ENCODE measurements around the gene THSD7B.

Gene THSD7B

DNA sequence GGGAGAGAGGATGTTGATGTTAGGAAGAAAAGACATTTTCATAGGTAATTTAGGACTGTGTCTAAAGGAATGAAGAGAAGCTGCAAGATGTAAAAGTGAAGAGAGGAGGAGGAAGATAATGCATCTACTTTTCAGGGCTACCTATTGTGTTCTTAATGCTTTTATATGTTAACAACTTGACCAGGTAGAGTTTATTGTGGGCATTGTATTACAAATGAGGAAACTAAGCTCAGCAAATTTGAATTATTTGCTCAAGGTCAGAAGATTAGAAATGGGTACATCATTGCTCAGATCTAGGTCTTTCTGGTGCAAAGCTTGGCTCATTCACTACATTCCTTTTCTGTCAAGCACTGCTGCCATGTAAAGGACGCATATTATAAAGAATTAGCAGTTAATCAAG, 441.7 kb downstream of the THSD7B start:
- no peak for DNase-seq

DNA sequence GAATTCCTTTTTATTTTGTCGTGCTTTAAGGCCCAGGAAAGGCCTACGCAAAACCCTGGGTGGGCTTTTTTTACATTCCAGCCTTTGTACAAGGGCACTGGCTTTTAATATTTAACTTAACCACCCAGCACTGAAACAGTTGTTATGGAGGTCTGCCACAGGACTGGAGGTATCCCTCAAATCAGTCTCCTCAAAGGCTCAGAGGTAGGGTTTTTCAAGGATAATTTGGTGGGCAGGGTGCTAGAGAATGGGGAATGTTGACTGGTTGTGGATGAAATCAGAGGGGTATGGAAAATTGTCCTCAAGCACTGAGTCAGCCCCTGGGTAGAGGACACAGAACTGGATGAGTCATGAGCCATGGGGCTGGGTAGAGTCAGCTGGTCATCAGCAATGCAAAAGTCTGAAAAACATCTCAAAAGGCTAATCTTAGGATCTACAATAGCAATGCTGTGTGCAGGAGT, 443.1 kb downstream of the THSD7B start:
- no peak for DNase-seq

DNA sequence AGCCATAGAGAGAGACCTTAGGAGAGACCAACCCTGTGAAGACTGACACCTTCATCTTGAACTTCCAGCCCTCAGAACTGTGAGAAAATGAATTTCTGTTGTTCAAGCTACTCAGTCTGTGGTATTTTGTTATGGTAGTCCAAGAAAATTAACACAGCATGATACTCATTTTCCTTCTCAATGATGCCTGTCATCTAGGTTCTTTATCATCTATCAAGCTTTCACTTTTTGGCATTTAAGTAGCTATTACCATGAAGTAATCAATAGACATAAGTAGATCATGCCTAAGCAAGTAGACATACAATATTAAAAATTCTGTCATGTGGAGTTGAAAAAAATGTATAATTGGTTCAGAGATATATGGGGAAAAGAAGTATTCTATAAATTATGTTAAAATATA, 444.7 kb downstream of the THSD7B start:
- DNase-seq = no peak

DNA sequence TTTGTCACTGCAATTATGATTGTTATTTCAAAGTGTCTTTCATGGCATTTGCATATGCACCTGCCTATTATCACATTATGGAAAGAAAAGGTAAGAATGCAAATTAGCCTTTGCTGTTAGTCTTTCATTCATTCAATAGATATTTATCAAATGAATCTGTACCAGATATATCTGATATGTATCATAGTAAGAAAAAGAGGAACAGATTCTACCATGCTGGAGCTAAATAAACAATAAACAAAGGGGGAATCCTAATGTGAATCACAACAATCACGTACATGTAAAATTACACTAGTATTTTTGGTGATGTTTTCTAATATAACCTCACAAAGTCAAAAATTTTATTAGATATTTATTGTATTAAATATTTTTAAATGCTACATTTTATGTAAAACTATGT, 446.4 kb downstream of the THSD7B start:
- DNase-seq = no peak

DNA sequence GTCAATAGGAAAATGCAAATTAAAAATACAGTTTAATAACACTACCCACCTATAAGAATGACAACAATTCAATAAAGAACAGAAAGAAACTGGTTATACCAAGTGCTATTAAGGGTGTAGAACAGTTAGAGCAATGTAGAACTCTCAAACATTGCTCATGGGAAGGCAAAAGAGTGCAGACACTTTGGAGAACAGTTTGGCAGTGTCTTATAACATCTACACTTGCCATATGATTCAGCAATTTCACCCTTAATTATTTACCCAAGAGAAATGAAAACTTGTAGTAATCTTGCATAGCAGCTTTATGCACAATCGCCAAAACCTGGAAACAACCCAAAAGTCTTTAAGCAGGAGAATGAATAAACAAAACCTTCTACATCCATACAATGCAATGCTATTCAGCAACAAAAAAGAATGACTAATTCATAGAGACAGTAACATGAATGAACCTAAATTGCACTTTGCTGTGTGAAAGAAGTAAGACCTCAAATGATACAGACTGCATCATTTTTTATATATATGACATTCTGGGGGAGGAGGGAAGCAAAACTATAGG, 455.2 kb downstream of the THSD7B start:
- no peak for DNase-seq

DNA sequence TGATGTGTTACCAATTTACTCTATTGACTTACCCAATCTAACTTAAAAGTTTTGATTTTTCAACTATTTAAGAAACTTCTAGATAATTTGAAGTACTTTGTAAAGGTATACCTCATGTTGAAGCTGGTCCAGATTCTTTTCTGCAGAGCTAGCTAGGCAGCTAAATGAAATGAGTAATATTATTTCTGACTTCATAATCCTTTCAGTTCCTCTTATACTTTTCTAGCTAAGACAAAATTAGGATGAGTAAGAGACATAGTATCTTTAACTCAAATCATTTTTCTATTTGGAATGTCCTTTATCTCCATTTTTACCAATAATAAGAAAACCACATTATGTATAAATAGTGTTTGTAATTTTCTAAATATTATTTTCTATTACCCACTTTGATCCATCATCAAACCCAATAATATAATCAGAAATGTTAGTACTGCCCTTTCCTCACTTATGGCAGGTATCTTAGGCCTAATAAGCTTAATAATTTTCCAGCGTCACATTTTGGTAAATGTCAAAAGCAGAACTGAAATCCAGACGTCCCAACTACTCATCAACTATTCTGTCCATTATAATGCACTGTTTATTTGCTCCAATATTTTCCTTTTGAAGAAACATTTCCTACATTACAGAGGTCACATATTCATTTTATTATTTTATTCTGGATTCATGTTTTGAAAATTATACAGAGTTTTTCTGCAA, 456.6 kb downstream of the THSD7B start:
- DNase-seq = no peak

DNA sequence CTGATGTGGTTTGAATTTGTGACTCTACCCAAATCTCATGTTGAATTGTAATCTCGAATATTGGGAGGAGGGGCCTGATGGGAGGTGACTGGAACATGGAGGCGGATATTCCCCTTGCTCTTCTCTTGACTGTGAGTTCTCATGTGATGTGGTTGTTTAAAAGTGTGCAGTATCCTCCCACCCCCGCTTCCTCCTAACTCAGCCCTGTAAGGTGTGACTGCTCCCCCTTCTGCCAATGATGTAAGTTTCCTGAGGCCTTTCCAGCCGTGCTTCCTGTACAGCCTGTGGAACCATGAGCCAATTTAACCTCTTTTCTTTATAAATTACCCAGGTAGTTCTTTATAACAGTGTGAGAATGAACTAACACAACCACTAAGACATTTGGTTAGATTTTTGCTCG, 458.4 kb downstream of the THSD7B start:
- DNase-seq = no peak

DNA sequence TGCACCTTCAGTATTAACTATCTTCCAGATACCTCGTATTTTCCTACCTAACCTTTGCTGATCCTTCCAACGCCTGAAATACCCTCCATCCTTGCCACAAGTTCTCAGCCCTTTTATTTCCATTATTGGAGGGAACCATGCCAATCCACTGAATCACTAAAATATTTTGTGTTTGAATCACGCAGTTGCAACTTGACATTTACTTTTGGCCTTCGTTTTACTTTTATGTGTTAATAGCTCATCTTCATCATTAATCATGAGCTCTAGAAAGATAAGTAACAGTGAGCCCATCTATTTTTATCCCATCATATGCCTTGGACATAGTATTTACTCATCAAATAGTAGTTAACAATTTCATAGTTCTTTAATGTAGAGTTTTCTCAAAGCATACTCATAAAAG, 463.2 kb downstream of the THSD7B start:
- no peak for DNase-seq

DNA sequence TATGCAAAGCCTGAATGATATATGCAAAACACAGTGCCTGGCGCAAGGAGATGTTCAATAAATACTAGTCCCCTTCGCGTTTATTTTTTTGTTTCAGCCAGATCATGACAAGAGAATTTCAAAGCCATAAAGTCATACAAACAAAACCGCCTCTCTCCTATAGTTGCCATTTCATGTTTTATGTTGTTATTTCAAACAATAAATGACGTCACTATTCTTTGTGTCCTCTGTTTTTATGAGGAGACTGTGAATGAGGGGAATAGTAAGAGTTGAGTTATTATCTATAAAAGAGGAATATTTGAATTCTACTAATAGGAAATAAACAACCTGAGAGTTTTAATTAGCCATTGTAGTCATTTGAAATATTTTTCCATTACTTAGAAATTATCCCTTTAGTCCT, 464.5 kb downstream of the THSD7B start:
- DNase-seq = no peak

DNA sequence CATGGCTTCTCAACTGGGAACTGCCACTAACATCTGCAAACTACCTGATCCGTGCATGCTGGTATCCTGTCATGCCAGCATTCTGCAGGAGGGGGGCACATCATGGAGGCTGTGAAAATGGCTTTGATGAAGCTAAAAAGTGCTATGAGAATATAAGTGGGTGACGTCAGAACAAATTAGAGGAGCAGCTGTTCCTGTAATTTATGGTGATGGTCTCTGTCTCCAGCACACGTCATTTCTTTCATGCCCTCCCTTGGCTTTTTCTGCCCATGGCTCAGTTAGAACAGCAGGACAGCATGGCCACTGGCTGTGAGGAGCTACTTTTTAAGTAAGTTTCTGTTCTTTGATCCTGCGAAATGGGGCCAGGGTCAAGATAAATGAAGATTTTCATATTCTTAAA, 466.3 kb downstream of the THSD7B start:
- no peak for DNase-seq

DNA sequence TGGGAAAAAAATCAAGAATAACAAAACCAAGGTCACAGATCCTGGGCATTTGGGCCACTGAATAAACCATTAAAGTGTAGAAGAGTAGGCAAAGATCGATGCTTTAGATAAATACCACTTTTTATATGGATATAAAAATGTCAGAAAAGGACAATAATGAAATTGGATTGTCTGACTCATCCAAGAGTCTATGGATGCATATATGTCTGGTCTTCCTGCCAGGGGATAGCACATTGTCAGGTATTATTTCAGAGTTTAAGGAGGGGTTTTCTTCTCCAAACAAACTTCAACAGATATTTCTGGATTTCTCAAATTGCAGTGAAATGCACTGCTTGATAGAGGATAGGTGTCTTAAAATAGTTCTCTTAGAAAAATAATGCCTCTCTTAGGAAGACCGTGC, 466.7 kb downstream of the THSD7B start:
- no peak for DNase-seq

DNA sequence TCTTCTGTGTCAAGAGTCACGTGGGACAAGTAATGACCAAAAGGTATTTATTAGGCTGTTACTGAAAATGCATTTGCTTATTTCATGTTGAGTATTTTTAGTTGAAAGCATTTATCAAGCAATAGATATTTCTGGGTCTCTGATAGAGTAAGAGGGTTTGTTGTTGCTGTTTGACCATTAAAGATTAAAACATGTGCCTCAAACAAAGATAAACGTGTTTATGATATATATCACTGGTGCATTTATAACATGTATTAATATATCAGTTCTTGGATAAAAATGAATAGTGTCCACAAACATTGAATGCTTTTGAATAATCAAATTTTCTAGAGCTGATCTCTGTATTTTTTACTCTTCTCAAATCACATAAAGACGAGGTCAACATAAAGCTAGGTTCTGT, 467.7 kb downstream of the THSD7B start:
- no peak for DNase-seq

DNA sequence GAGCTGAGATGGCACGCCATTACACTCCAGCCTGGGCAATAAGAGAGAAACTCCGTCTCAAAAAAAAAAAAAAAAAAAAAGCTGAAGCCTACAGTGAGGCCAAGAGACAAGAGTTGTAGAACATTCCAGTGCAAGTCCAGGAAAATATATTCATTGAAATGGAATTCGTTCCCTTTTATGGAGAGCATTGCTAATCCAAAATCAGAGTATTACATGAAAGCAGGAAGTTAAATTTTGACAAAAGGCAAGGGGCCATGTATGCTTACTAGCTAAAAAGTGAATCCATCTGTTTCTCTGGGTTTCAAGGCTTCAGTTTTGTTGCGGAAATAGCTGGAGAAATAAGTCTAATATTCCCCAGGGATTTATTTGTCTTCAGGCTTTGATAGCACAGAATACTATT, 471.7 kb downstream of the THSD7B start:
- no peak for DNase-seq

DNA sequence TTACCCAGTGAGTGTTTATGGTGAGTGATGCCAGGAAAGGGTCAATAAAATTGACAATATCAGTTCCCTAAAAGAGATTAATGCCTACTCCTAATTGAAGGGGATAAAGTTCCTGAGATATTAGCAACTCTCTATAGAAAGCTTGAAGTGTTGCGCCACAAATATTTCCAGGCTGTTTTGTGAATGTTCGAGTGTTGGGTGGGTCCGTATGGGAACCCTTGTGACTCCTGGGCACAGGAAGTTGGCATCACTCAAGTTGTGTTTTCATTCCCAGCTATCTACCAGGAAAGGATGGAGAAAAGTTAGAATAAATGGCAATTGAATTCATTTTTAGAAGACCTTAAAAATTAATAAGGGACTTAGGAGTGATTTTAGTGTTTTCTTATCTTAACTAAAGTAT, 472.7 kb downstream of the THSD7B start:
- no peak for DNase-seq

DNA sequence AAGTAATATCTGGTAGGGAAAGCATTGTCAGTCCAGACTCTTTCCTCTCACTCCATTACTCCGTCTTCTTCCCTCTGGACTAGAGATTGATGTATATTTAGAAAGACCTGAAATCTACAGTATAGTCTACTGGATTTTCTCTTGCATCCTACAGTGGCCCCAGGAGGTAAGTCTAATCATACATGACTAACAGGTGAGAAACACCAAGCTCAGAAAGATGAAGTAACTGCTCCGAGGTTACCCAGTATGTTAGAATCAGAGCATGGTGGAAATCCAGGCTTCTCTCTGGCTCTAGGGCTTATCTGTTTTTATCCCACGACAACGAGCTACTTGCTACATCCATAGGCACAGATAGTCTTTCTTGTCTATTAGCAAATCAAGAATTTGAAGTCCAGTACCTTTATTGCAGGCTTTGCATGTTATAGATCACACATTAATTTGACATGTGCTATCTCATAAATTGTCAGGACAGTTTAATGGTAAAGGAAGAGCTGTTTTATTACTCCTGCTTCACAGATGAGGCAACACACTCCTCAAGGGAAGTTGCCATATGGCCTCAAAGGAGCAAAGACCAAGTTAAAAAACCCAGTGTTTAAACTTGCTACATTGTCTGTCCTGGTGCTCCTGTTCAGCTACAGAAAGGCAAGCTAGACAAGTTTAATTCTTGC, 484.3 kb downstream of the THSD7B start:
- no peak for DNase-seq

DNA sequence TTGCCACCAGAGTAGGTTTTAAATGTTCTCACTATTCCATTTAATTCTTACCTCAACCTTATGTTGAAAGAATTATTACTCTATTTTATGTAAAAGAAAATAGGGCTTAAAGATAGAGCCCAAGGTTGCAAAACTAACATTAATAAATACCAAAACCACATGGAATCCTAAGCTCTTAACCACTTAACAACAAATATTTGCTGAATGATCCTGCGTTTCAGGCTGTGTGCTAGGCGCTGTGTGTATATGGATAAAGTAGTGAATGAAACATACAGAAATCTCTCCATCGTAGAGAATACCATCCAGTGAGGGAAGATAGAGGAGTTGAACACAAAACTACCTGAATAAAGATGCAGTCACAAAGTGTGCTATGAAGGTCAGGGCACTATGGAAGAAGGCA, 485.1 kb downstream of the THSD7B start:
- DNase-seq = no peak

DNA sequence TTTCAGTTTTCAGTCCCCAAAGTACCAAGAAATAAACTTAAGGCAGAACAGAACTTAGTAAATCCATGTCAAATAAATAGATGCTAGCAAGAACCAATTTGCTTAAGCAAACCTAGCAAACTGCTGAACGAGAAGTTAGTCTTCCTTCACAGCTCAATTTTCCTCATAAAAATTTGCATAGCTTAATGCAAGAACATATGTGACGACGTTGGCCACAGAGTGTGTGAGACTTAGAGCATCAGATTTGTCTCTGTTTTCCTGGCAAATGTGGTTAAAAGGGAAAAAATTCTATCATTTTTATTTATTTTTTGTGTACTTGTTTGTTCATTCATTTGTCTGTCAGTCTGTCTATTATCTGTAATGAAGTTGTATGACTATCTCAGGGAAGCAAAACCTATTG, 485.7 kb downstream of the THSD7B start:
- no peak for DNase-seq

DNA sequence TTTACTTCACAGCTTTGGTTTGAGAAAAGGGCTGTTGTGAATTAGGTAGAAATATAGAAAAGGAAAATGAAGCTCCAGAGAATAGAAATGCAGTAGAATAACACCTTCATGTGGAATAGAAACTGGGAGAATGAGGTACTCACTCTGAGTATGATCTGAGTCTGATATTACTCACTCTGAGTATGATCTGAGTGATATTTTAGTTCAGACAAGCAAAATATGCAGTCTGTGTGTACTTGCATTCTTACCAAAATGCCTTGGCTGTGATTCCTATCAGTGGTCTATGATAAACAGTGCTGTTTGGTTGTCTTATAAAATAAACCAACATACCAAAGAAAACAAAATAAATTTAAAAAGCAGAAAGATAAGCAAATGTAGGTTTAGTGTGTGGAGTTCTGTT, 487.6 kb downstream of the THSD7B start:
- no peak for DNase-seq

DNA sequence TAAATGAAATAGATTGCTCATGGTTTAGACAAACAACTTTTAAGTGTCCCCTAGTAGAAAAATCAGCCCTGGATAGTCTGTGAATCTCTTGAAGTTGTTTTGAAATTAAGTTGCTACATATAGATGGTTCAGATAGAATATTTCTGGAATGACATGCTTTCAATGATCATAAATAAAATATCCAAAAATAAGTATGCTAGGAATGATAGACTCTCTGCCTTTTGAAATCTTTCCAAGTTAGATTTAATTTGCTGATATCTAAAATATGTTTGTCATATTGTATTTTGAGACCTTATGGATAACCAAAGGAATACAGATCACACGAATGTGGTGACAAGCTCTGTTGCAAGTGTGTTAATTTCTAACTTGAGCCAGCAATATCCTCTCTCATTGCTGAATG, 488.7 kb downstream of the THSD7B start:
- DNase-seq = no peak

DNA sequence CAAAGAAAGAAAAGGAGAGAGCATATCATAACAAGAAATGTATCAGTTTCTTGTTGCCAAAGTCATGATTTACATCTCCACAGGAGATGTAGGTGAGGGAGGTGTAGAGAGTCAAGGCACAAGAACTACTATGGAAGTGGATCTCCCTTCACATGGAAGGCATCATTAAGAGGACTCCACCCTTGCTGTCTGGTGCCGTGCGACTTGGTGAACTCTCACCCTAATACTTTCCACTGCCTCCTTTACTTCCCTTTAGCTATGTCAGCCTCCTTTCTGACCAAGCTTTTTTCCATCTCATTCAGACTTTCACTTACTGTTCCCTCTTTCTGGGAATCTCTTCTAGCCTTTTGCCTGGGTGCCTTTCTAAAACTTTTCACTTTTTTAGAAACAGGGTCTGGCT, 490.0 kb downstream of the THSD7B start:
- DNase-seq = no peak

DNA sequence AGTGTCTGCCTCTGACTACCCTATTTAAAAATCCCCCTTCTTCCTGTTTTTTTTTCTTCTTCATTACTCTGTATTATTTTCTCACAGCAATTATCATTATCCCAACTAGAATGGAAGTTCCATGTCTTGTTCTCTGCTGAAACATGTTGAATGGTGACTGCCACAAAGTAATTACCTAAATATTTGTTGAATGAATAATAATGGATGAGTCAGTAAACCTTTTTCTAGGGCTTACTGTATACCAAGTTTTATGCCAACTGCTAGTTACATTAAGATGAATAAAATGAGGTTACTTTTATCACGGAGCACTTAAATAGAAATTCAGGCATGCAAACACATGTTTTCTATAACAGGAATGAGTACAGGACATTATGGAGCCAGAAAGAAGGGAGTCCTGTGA, 490.6 kb downstream of the THSD7B start:
- DNase-seq = no peak

DNA sequence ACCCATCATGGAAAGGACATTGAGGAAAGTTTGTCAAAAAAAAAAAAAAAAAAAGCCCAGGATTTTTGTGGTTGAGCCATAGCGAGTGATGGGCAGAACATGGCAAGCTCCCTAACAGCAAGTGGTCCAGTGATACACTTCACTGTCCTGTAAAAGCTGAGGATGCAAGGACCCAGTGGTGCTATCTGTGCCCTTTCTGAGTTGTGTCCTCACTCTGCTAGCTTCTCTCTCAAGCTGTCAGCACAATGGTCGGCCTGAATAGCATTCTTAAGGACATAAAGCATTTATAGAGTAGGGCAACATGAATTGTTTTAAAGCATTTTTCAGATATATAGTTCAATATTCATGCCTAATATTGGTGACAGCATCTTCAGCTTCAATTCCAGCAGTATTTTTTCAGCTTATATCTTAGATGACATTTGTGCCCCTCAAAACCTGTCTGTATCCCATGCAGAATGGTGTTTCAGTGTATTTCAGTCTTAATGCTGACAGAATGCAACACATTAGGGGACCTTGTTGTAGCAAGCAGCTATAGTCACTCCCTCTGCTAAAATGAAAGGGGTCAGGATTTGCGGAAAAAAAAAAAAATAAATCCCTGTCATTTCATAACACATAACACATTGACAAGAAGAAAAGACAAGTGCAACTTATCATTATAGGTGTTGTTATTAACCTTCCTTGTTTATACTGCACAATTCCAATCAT, 496.7 kb downstream of the THSD7B start:
- no peak for DNase-seq

DNA sequence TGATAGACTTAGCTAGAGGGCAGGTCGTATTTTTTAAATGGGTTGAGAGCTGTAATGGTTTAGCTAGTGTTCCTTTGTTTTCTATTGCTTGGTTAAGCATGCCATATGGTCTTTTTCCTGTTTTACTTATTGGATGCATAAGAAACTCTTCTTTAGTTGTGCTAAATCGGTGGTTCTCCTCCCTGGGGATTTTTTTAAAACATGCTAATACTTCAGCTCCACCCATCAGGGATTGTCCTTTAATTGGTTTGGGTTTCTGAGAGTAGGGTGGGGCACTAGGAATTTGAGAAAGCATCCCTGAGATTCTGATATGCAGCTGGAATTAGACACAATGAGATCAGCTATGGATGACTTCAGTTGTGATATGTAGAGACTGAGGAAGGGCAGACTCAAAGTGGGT, 497.2 kb downstream of the THSD7B start:
- DNase-seq = no peak

All from RPMI8226 (cell line).